AG20443 (cell line): Measurements from ENCODE around the gene WDR90.

Source experiments
- DNase-seq: peaks from one replicate; pipeline ENCODE4 v3.0.0; 2012; ENCODE audit warnings: low spot score, mixed read lengths

WDR90 gene

GRCh38 chr16:676565-676902, 27.4 kb downstream of the WDR90 start:
- no peak for DNase-seq

GRCh38 chr16:676913-677312, 27.7 kb downstream of the WDR90 start:
- no peak for DNase-seq

- no peak for DNase-seq
Measured at GRCh38 chr16:677316-678190, 28.4 kb downstream of the WDR90 start.

- no peak for DNase-seq
Measured at GRCh38 chr16:678209-678857, 29.2 kb downstream of the WDR90 start.

- DNase-seq = peak; percentile 40
Measured at GRCh38 chr16:678858-679813, 30.0 kb downstream of the WDR90 start.

GRCh38 chr16:679814-680624, 30.9 kb downstream of the WDR90 start, which contains the start of gene STUB1:
Gene STUB1, plus strand, starts transcription at chr16:680410. Its CDS starts 116 bp downstream, at chr16:680526.
- DNase-seq = peak; percentile 96

- no peak for DNase-seq
Measured at GRCh38 chr16:680625-680945, 31.4 kb downstream of the WDR90 start.

- DNase-seq = no peak
Measured at GRCh38 chr16:680967-681745, 32.0 kb downstream of the WDR90 start.

- DNase-seq = no peak
Measured at GRCh38 chr16:681746-682427, 32.7 kb downstream of the WDR90 start.

- no peak for DNase-seq
Measured at GRCh38 chr16:682493-683395, 33.6 kb downstream of the WDR90 start.

GRCh38 chr16:683396-684070, 34.4 kb downstream of the WDR90 start:
- no peak for DNase-seq

- DNase-seq = peak; percentile 97
Measured at GRCh38 chr16:684071-684794, 35.1 kb downstream of the WDR90 start, which contains the start of gene JMJD8. Gene JMJD8, minus strand, starts transcription at chr16:684334. Its CDS starts 15 bp downstream, at chr16:684319.

GRCh38 chr16:684961-685696, 36.0 kb downstream of the WDR90 start:
- DNase-seq = no peak

- DNase-seq = peak; percentile 42
Measured at GRCh38 chr16:685967-686366, 36.8 kb downstream of the WDR90 start.

- DNase-seq = no peak
Measured at GRCh38 chr16:686459-687260, 37.5 kb downstream of the WDR90 start.

GRCh38 chr16:687499-687898, 38.3 kb downstream of the WDR90 start:
- no peak for DNase-seq
